Parathyroid adenoma (tissue), 2 donors: ENCODE measurements around the gene KCNE5.
"Not testable (repeated sequence)": the region's sequence is repeated elsewhere in the genome, so short reads cannot be mapped to it uniquely, and the experiment has no call there.

Source experiments
- H2AFZ ChIP-seq: fragments of 300-600 bp; sonication (generic); one replicate; pipeline ENCODE4 v1.7.0; 2017; ENCODE audit warnings: antibody characterized with exemption, mild to moderate bottlenecking
- H3K27ac ChIP-seq: fragments of 300-600 bp; sonication (generic); one replicate; pipeline ENCODE4 v1.7.0; 2017
- H3K27me3 ChIP-seq: fragments of 300-600 bp; sonication (generic); one replicate; pipeline ENCODE4 v1.7.0; 2017; ENCODE audit warnings: low read length; ENCODE audit not compliant: control insufficient read depth, insufficient read depth
- H3K36me3 ChIP-seq: fragments of 300-600 bp; sonication (generic); one replicate; pipeline ENCODE4 v1.7.0; 2017; ENCODE audit warnings: low read length; ENCODE audit not compliant: control insufficient read depth, insufficient read depth
- H3K4me1 ChIP-seq: fragments of 300-600 bp; sonication (generic); one replicate; pipeline ENCODE4 v1.7.0; 2017; ENCODE audit warnings: control low read depth
- H3K4me2 ChIP-seq: fragments of 300-600 bp; sonication (generic); one replicate; pipeline ENCODE4 v1.7.0; 2017; ENCODE audit warnings: low read length
- H3K4me3 ChIP-seq: fragments of 300-600 bp; sonication (generic); one replicate; pipeline ENCODE4 v1.7.0; 2017; ENCODE audit warnings: low read depth, low read length
- H3K79me2 ChIP-seq: fragments of 300-600 bp; sonication (generic); one replicate; pipeline ENCODE4 v1.7.0; 2017; ENCODE audit warnings: control low read depth
- H3K9ac ChIP-seq: fragments of 300-600 bp; sonication (generic); one replicate; pipeline ENCODE4 v1.7.0; 2017; ENCODE audit warnings: mild to moderate bottlenecking
- H3K9me3 ChIP-seq: fragments of 300-600 bp; sonication (generic); one replicate; pipeline ENCODE4 v1.7.0; 2017; ENCODE audit warnings: low read length; ENCODE audit not compliant: control insufficient read depth
- TF ChIP-seq, protein P1 (sequence below): fragments of 300-600 bp; sonication (generic); IDR thresholded peaks from one replicate; pipeline ENCODE4 v1.7.0; 2017; ENCODE audit warnings: antibody characterized with exemption, mild to moderate bottlenecking
- donor health status: primary hyperparathyroidism.

KCNE5 gene

DNA sequence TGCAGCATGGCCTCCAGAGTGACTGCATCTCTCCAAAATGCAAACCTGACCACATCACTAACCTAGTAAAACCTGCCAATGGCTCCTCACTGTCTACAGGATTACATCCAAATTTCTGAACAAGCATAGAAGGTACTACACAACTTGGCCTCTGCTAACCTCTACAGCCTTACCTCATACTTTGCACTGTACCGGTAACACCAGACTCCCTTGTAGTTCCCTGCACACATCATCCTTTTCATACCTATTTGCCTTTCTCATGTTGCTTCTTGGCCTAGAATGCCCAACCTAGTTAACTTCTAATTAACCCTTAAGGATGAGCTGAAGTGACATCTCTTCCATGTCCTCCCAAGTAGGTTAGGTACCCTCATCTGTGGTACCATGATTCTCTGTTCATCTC, 33.4 kb upstream of the KCNE5 start:
- Histone ChIP-seq H3K9me3 (no peaks in the 10 kb centered on the region), H3K4me2 (no peak overlapping the region), H3K4me3 (no peak overlapping the region), H3K36me3 (no peaks in the 10 kb centered on the region), H3K4me1 (no peaks in the 10 kb centered on the region), H3K27ac (no peak overlapping the region), H3K27me3 (no peaks in the 10 kb centered on the region), H3K9ac (no peak overlapping the region), H2AFZ (no peak overlapping the region), H3K79me2 (no peaks in the 10 kb centered on the region)
- TF ChIP-seq, protein P1, sequence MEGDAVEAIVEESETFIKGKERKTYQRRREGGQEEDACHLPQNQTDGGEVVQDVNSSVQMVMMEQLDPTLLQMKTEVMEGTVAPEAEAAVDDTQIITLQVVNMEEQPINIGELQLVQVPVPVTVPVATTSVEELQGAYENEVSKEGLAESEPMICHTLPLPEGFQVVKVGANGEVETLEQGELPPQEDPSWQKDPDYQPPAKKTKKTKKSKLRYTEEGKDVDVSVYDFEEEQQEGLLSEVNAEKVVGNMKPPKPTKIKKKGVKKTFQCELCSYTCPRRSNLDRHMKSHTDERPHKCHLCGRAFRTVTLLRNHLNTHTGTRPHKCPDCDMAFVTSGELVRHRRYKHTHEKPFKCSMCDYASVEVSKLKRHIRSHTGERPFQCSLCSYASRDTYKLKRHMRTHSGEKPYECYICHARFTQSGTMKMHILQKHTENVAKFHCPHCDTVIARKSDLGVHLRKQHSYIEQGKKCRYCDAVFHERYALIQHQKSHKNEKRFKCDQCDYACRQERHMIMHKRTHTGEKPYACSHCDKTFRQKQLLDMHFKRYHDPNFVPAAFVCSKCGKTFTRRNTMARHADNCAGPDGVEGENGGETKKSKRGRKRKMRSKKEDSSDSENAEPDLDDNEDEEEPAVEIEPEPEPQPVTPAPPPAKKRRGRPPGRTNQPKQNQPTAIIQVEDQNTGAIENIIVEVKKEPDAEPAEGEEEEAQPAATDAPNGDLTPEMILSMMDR = no peak

DNA sequence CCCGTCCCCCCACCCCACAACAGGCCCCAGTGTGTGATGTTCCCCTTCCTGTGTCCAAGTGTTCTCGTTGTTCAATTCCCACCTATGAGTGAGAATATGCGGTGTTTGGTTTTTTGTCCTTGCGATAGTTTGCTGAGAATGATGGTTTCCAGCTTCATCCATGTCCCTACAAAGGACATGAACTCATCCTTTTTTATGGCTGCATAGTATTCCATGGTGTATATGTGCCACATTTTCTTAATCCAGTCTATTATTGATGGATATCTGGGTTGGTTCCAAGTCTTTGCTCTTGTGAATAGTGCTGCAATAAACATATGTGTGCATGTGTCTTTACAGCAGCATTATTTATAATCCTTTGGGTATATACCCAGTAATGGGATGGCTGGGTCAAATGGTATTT, 32.4 kb upstream of the KCNE5 start:
- not testable (repeated sequence) for H3K79me2 ChIP-seq, H3K27me3 ChIP-seq, H3K9me3 ChIP-seq, H3K4me3 ChIP-seq, H3K4me1 ChIP-seq, H2AFZ ChIP-seq, H3K27ac ChIP-seq, H3K9ac ChIP-seq, H3K36me3 ChIP-seq, H3K4me2 ChIP-seq

DNA sequence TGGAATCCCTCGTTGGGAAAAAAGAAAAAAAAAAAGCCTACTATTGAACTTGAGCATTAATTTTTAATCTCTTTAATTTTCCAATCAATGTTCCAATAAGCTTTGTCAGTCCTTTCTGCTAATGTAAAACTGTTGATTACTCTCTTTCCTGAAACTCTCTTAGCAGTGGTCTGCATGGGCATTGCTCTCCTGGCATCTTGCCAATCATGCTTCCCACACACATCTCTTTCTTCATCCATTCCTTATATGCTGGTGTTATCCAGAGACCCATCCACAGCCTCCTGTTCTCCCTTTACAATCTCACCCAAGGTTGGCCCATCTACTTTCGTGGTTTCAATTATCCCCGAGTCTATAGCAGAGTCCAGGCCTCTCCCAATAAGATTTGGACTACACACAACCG, 31.8 kb upstream of the KCNE5 start:
- no peaks in the 10 kb centered on the region for H3K79me2 ChIP-seq
- no peaks in the 10 kb centered on the region for H3K36me3 ChIP-seq
- H3K9ac ChIP-seq = no peak overlapping the region
- no peaks in the 10 kb centered on the region for H3K27me3 ChIP-seq
- no peak overlapping the region for H2AFZ ChIP-seq
- no peaks in the 10 kb centered on the region for H3K9me3 ChIP-seq
- H3K4me2 ChIP-seq = no peak overlapping the region
- no peaks in the 10 kb centered on the region for H3K4me1 ChIP-seq
- no peak overlapping the region for H3K27ac ChIP-seq
- no peak overlapping the region for H3K4me3 ChIP-seq
- TF ChIP-seq, protein P1 = no peak

DNA sequence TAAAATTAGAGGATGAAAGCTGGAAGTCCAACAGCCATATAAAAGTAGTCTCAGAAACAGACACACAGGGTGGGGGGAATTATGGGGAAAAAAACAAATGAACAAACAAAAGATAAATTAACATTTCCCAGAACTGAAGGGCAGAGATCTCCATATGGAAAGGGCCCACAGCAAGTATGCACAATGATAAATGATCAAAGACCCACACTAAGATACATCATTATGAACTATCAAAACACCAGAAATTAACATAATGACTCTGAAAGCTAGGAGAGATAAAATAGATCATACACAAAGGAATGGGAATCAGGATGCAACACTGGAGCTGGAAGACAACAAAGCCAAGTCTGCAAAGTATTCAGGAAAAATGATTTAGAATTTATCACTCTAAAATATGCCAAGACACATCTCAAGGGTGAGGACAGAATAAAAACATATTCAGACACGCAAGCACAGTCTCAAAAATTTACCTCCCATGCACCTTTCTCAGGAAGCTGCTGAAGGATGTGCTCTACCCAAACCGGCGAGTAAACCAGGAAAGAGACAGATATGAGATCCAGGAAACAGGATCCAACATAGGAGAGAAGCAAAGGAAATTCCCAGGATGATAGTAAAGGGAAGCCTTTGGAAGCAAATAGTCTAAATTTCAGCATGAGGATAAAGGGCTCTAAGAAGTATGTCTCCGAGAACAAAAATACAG, 30.7 kb upstream of the KCNE5 start:
- TF ChIP-seq, protein P1 = no peak
- Histone ChIP-seq H3K27ac (no peak overlapping the region), H3K27me3 (no peaks in the 10 kb centered on the region), H3K9ac (no peak overlapping the region), H2AFZ (no peak overlapping the region), H3K79me2 (no peaks in the 10 kb centered on the region), H3K9me3 (no peaks in the 10 kb centered on the region), H3K4me3 (no peak overlapping the region), H3K4me1 (no peaks in the 10 kb centered on the region), H3K36me3 (no peaks in the 10 kb centered on the region), H3K4me2 (no peak overlapping the region)

DNA sequence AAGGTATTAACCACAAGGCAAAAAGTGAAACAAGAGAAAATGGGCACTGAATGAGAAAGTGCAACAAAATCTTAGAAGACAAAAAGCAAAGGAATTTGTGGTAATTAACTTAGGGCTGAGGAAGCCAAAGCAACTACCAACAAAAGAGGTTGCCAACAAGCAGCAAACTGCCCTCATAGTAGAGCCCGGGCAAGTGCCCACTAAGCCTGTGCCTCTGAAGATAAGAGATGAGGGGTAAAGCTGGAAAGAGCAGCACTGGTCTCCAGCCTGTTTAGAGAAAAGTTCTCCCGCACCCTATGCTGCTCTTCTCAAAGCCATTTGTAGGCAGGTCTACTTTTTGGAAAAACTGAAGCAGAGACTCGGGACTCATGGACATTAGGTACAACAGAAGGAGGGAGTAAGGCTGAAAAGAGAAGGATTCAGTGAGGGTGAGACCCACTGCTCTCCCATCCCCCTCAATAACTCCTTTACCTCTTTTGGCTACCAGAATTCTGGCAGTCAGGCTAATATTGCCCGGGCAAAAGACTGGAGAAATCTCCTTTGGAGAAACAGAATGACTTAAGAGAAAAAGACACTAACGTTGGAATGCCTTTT, 29.6 kb upstream of the KCNE5 start:
- H2AFZ ChIP-seq = no peak overlapping the region
- H3K4me3 ChIP-seq = no peak overlapping the region
- no peak overlapping the region for H3K9ac ChIP-seq
- TF ChIP-seq, protein P1 = no peak
- H3K27ac ChIP-seq = no peak overlapping the region
- H3K79me2 ChIP-seq = no peaks in the 10 kb centered on the region
- H3K9me3 ChIP-seq = no peaks in the 10 kb centered on the region
- H3K27me3 ChIP-seq = no peaks in the 10 kb centered on the region
- H3K36me3 ChIP-seq = no peaks in the 10 kb centered on the region
- no peak overlapping the region for H3K4me2 ChIP-seq
- no peaks in the 10 kb centered on the region for H3K4me1 ChIP-seq

DNA sequence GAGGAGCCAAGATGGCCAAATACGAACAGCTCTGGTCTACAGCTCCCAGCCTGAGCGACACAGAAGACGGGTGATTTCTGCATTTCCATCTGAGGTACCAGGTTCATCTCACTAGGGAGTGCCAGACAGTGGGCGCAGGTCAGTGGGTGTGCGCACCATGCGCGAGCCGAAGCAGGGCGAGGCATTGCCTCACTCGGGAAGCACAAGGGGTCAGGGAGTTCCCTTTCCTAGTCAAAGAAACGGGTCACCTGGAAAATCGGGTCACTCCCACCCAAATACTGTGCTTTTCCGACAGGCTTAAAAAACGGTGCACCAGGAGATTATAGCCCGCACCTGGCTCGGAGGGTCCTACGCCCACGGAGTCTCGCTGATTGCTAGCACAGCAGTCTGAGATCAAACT, 19.7 kb upstream of the KCNE5 start:
- not testable (repeated sequence) for H3K9ac ChIP-seq, H3K36me3 ChIP-seq

More for the DNA sequence above, 19.7 kb upstream of the KCNE5 start:
- not testable (repeated sequence) for H3K9me3 ChIP-seq, H3K4me2 ChIP-seq, H3K27ac ChIP-seq, H3K27me3 ChIP-seq, H3K79me2 ChIP-seq, H3K4me3 ChIP-seq, H2AFZ ChIP-seq, H3K4me1 ChIP-seq
